Embryonic facial prominence (tissue), 1 donor: ENCODE results near the gene YJU2.
"Not testable (repeated sequence)": the region's sequence is repeated elsewhere in the genome, so short reads cannot be mapped to it uniquely, and the experiment has no call there.

ENCODE experiments used
- DNase-seq: peaks from one replicate; pipeline ENCODE4 v3.0.0-alpha.2; 2016; ENCODE audit errors: extremely low spot score

YJU2 gene

GRCh38 chr19:4228765-4229178 is 18.1 kb upstream of the YJU2 start:
- DNase-seq, result no peak

GRCh38 chr19:4229179-4229931 is 17.5 kb upstream of the YJU2 start, which contains the start of gene EBI3:
Gene EBI3 (plus strand): TSS chr19:4229523. CDS start chr19:4229551, 28 bp downstream.
- DNase-seq, result no peak

GRCh38 chr19:4230237-4230636 is 16.6 kb upstream of the YJU2 start:
- DNase-seq, result not testable (repeated sequence)

- not testable (repeated sequence) for DNase-seq
Observed at GRCh38 chr19:4231521-4231920, 15.4 kb upstream of the YJU2 start.

- DNase-seq, result not testable (repeated sequence)
Observed at GRCh38 chr19:4232139-4232538, 14.7 kb upstream of the YJU2 start.

- DNase-seq, result no peak
Observed at GRCh38 chr19:4232614-4233281, 14.1 kb upstream of the YJU2 start.

- DNase-seq, result no peak
Observed at GRCh38 chr19:4233282-4233853, 13.5 kb upstream of the YJU2 start.

GRCh38 chr19:4234142-4234861 is 12.6 kb upstream of the YJU2 start:
- no peak for DNase-seq

- no peak for DNase-seq
Observed at GRCh38 chr19:4234862-4235201, 12.0 kb upstream of the YJU2 start.

GRCh38 chr19:4237510-4237909 is 9.4 kb upstream of the YJU2 start:
- not testable (repeated sequence) for DNase-seq

GRCh38 chr19:4238831-4239230 is 8.0 kb upstream of the YJU2 start:
- DNase-seq, result no peak

- DNase-seq, result no peak
Observed at GRCh38 chr19:4241824-4242430, 5.0 kb upstream of the YJU2 start.

- DNase-seq, result not testable (repeated sequence)
Observed at GRCh38 chr19:4245938-4246337, 942 bp upstream of the YJU2 start.

GRCh38 chr19:4256563-4256962 is 9.7 kb downstream of the YJU2 start:
- no peak for DNase-seq

- no peak for DNase-seq
Observed at GRCh38 chr19:4257025-4257424, 10.1 kb downstream of the YJU2 start.

- no peak for DNase-seq
Observed at GRCh38 chr19:4258181-4258580, 11.3 kb downstream of the YJU2 start.

- no peak for DNase-seq
Observed at GRCh38 chr19:4260613-4261191, 13.8 kb downstream of the YJU2 start.

- no peak for DNase-seq
Observed at GRCh38 chr19:4264812-4265211, 17.9 kb downstream of the YJU2 start.

- DNase-seq, result no peak
Observed at GRCh38 chr19:4266253-4267000, 19.5 kb downstream of the YJU2 start.

- DNase-seq, result no peak
Observed at GRCh38 chr19:4267101-4267900, 20.4 kb downstream of the YJU2 start.
